ENCODE data around the gene CDH23.

CDH23 gene

GRCh38 chr10:71740069-71740653 is 343.4 kb downstream of the CDH23 start:
- Histone ChIP-seq H3K79me2 (ENCODE audit: control insufficient read depth, low read length) (no peaks in the 10 kb centered on the region), H3F3A (ENCODE audit: control insufficient read depth, insufficient read depth) (no peaks in the 10 kb centered on the region), H3K4me2 (ENCODE audit: low read length) (no peak overlapping the region), H3K9me3 (ENCODE audit: control insufficient read depth, insufficient read depth, low read length) (no peaks in the 10 kb centered on the region), H3K27me3 (ENCODE audit: control insufficient read depth, low read length) (no peaks in the 10 kb centered on the region; the same call in 1 of the 2 replicates), H3K4me3 (ENCODE audit: low read length) (no peak overlapping the region), H3K27ac (ENCODE audit: low read depth, low read length) (no peak overlapping the region), H3K4me1 (ENCODE audit: control insufficient read depth, low read length) (peaks cover 11% of the 10 kb centered on the region), H3K36me3 (ENCODE audit: control insufficient read depth, low read length) (no peaks in the 10 kb centered on the region), H4K20me1 (ENCODE audit: control insufficient read depth, insufficient read depth, low read depth, low read length) (no peaks in the 10 kb centered on the region), H3K9me2 (replicated peaks; ENCODE audit: control insufficient read depth, low read length) (no peaks in the 10 kb centered on the region)
- TF ChIP-seq CTCF (IDR thresholded peaks at IDR 0.05; ENCODE audit: low read depth, low read length, poor library complexity, severe bottlenecking) (no peak), EZH2phosphoT487 (IDR thresholded peaks at IDR 0.05; ENCODE audit: borderline replicate concordance, low read length) (no peak)

GRCh38 chr10:71741029-71741428 is 344.3 kb downstream of the CDH23 start:
- Histone ChIP-seq H3K27me3 (ENCODE audit: control insufficient read depth, low read length) (no peaks in the 10 kb centered on the region; the same call in 1 of the 2 replicates), H3K9me2 (replicated peaks; ENCODE audit: control insufficient read depth, low read length) (no peaks in the 10 kb centered on the region), H3K9me3 (ENCODE audit: control insufficient read depth, insufficient read depth, low read length) (no peaks in the 10 kb centered on the region), H3K36me3 (ENCODE audit: control insufficient read depth, low read length) (no peaks in the 10 kb centered on the region), H3K4me2 (ENCODE audit: low read length) (no peak overlapping the region), H3K27ac (ENCODE audit: low read depth, low read length) (no peak overlapping the region), H3K4me3 (ENCODE audit: low read length) (no peak overlapping the region), H3K79me2 (ENCODE audit: control insufficient read depth, low read length) (no peaks in the 10 kb centered on the region), H4K20me1 (ENCODE audit: control insufficient read depth, insufficient read depth, low read depth, low read length) (no peaks in the 10 kb centered on the region), H3K4me1 (ENCODE audit: control insufficient read depth, low read length) (peaks cover 3% of the 10 kb centered on the region), H3F3A (ENCODE audit: control insufficient read depth, insufficient read depth) (no peaks in the 10 kb centered on the region)
- TF ChIP-seq EZH2phosphoT487 (IDR thresholded peaks at IDR 0.05; ENCODE audit: borderline replicate concordance, low read length) = no peak
- no peak for TF ChIP-seq CTCF (IDR thresholded peaks at IDR 0.05; ENCODE audit: low read depth, low read length, poor library complexity, severe bottlenecking)

GRCh38 chr10:71741671-71742070 is 345.0 kb downstream of the CDH23 start:
- Histone ChIP-seq H3F3A (ENCODE audit: control insufficient read depth, insufficient read depth) (no peaks in the 10 kb centered on the region), H3K4me3 (ENCODE audit: low read length) (no peak overlapping the region), H3K4me2 (ENCODE audit: low read length) (no peak overlapping the region), H3K27me3 (ENCODE audit: control insufficient read depth, low read length) (no peaks in the 10 kb centered on the region; the same call in 1 of the 2 replicates), H3K9me2 (replicated peaks; ENCODE audit: control insufficient read depth, low read length) (no peaks in the 10 kb centered on the region), H3K36me3 (ENCODE audit: control insufficient read depth, low read length) (no peaks in the 10 kb centered on the region), H3K9me3 (ENCODE audit: control insufficient read depth, insufficient read depth, low read length) (no peaks in the 10 kb centered on the region), H3K27ac (ENCODE audit: low read depth, low read length) (no peak overlapping the region), H3K79me2 (ENCODE audit: control insufficient read depth, low read length) (no peaks in the 10 kb centered on the region), H4K20me1 (ENCODE audit: control insufficient read depth, insufficient read depth, low read depth, low read length) (no peaks in the 10 kb centered on the region), H3K4me1 (ENCODE audit: control insufficient read depth, low read length) (no peaks in the 10 kb centered on the region)
- TF ChIP-seq EZH2phosphoT487 (IDR thresholded peaks at IDR 0.05; ENCODE audit: borderline replicate concordance, low read length) = no peak
- no peak for TF ChIP-seq CTCF (IDR thresholded peaks at IDR 0.05; ENCODE audit: low read depth, low read length, poor library complexity, severe bottlenecking)
